Heart left ventricle (tissue), 13 donors: Measurements from ENCODE around the gene HSD17B14.

Experiments used
- CTCF ChIP-seq, 12 donors: fragments of 200-600 bp; sonication (generic) in 4 of 12; IDR thresholded peaks; one replicate each; pipeline versions ENCODE4 v1.5.0 to v1.8.0; 2018 to 2022; ENCODE audit warnings: antibody characterized with exemption in 12 of 12, mild to moderate bottlenecking in 5 of 12
- POLR2A ChIP-seq, 2 donors: fragments of 450-650 bp; IDR thresholded peaks; one replicate each; pipeline ENCODE4 v1.6.1; 2017; ENCODE audit warnings: antibody characterized with exemption in 2 of 2, mild to moderate bottlenecking in 2 of 2, moderate library complexity in 2 of 2
- donor health status: ischemic (EF 13 %, LVEDD 7.1; RV severe dilation, severe dysfunction).
- donor health status: DM: no; HTN: yes; CAD: no.
- donor health status: DM: no; HTN: no; CAD: no.
- donor health status: ischemic (EF 25% LVEDD 6.9; RV normal size, moderate dysfunction).
- donor health status: ischemic (EF 25% LVEDD 5.7; RV mildly dilated, moderate dysfunction).
- donor health status: ischemic (EF 35%, LVEDD 5.7; RV mildly dilated, moderate dysfunction).
- donor health status: nonischemic (EF 11% LVEDD 7.7; RV severe dilation, severe dysfunction).
- donor health status: DM: yes; HTN: yes; CAD: no.
- donor health status: PGD.
- donor health status: ischemic (EF 29% LVEDD 5.4; RV normal size, mild dysfunction).
- donor health status: nonischemic (EF 23%, LVEDD 6.1; RV moderate dilation, normal function).

GRCh38 chr19:48870048-48870447 lies 33.8 kb upstream of the HSD17B14 start:
- no peak for TF ChIP-seq CTCF (IDR thresholded peaks at IDR 0.05)
- TF ChIP-seq POLR2A (IDR thresholded peaks at IDR 0.05) = no peak
